GM21717 (cell line): ENCODE data around the gene NARS2.

Experiments used
- ATAC-seq: cut with Tn5 transposase; IDR thresholded peaks from one replicate; pipeline ENCODE4 v1.9.1; 2021; ENCODE audit warnings: mild to moderate bottlenecking, moderate library complexity; ENCODE audit not compliant: unreplicated experiment

The NARS2 gene

GRCh38 chr11:78446210-78446609 is 128.5 kb downstream of the NARS2 start:
- no peak for ATAC-seq

GRCh38 chr11:78444726-78445125 is 129.9 kb downstream of the NARS2 start:
- no peak for ATAC-seq

GRCh38 chr11:78441956-78442355 is 132.7 kb downstream of the NARS2 start:
- ATAC-seq = no peak

GRCh38 chr11:78438298-78438975 is 136.2 kb downstream of the NARS2 start:
- ATAC-seq = peak; percentile 79

- no peak for ATAC-seq
These were observed 141.7 kb downstream of the NARS2 start for GRCh38 chr11:78432956-78433355.

- no peak for ATAC-seq
These were observed 142.6 kb downstream of the NARS2 start for GRCh38 chr11:78432058-78432515.

- ATAC-seq = no peak
These were observed 145.0 kb downstream of the NARS2 start for GRCh38 chr11:78429660-78430059.

- ATAC-seq = no peak
These were observed 145.5 kb downstream of the NARS2 start for GRCh38 chr11:78429209-78429608.

GRCh38 chr11:78428773-78429172 is 145.9 kb downstream of the NARS2 start:
- no peak for ATAC-seq

- no peak for ATAC-seq
These were observed 146.4 kb downstream of the NARS2 start for GRCh38 chr11:78428266-78428636.

GRCh38 chr11:78427615-78428265 is 146.9 kb downstream of the NARS2 start:
- peak; percentile 53 for ATAC-seq

- ATAC-seq = no peak
These were observed 147.8 kb downstream of the NARS2 start for GRCh38 chr11:78426845-78427244.

GRCh38 chr11:78425399-78426070 is 149.1 kb downstream of the NARS2 start:
- no peak for ATAC-seq

- no peak for ATAC-seq
These were observed 150.1 kb downstream of the NARS2 start for GRCh38 chr11:78424334-78425270.

GRCh38 chr11:78423241-78423640 is 151.4 kb downstream of the NARS2 start:
- no peak for ATAC-seq

GRCh38 chr11:78420796-78421209 is 153.9 kb downstream of the NARS2 start:
- ATAC-seq = no peak

GRCh38 chr11:78420255-78420764 is 154.4 kb downstream of the NARS2 start:
- no peak for ATAC-seq

GRCh38 chr11:78419327-78419726 is 155.3 kb downstream of the NARS2 start:
- no peak for ATAC-seq

- ATAC-seq = no peak
These were observed 156.0 kb downstream of the NARS2 start for GRCh38 chr11:78418584-78419211.

- peak; percentile 50 for ATAC-seq
These were observed 156.6 kb downstream of the NARS2 start for GRCh38 chr11:78417888-78418583.
